ENCODE data around the gene BUB1B.

BUB1B gene

GRCh38 chr15:40233727-40234577 is 73.1 kb downstream of the BUB1B start:
- Histone ChIP-seq H3K9me2 (replicated peaks; ENCODE audit: control insufficient read depth, low read length) (no peaks in the 10 kb centered on the region), H3K4me3 (ENCODE audit: low read length) (no peak overlapping the region), H3K4me2 (ENCODE audit: low read length) (peak overlapping the region; percentile 55; the same call in 1 of the 2 replicates), H3K36me3 (ENCODE audit: control insufficient read depth, low read length) (peaks cover 23% of the 10 kb centered on the region), H3K27ac (ENCODE audit: low read depth, low read length) (no peak overlapping the region), H3K79me2 (ENCODE audit: control insufficient read depth, low read length) (no peaks in the 10 kb centered on the region), H3F3A (ENCODE audit: control insufficient read depth, insufficient read depth) (peaks cover 32% of the 10 kb centered on the region), H3K9me3 (ENCODE audit: control insufficient read depth, insufficient read depth, low read length) (no peaks in the 10 kb centered on the region), H3K4me1 (ENCODE audit: control insufficient read depth, low read length) (peaks cover 36% of the 10 kb centered on the region), H4K20me1 (ENCODE audit: control insufficient read depth, insufficient read depth, low read depth, low read length) (no peaks in the 10 kb centered on the region), H3K27me3 (ENCODE audit: control insufficient read depth, low read length) (no peaks in the 10 kb centered on the region)
- TF ChIP-seq CTCF (IDR thresholded peaks at IDR 0.05; ENCODE audit: low read depth, low read length, poor library complexity, severe bottlenecking) (no peak), EZH2phosphoT487 (IDR thresholded peaks at IDR 0.05; ENCODE audit: borderline replicate concordance, low read length) (no peak)

GRCh38 chr15:40234783-40235182 is 73.9 kb downstream of the BUB1B start:
- H3K4me3 ChIP-seq (ENCODE audit: low read length), result peak overlapping the region; percentile 29; the same call in 1 of the 2 replicates
- no peaks in the 10 kb centered on the region for H3K9me2 ChIP-seq (replicated peaks; ENCODE audit: control insufficient read depth, low read length)
- no peaks in the 10 kb centered on the region for H4K20me1 ChIP-seq (ENCODE audit: control insufficient read depth, insufficient read depth, low read depth, low read length)
- H3K4me1 ChIP-seq (ENCODE audit: control insufficient read depth, low read length), result peaks cover 44% of the 10 kb centered on the region
- H3F3A ChIP-seq (ENCODE audit: control insufficient read depth, insufficient read depth), result peaks cover 24% of the 10 kb centered on the region
- H3K9me3 ChIP-seq (ENCODE audit: control insufficient read depth, insufficient read depth, low read length), result no peaks in the 10 kb centered on the region
- no peaks in the 10 kb centered on the region for H3K79me2 ChIP-seq (ENCODE audit: control insufficient read depth, low read length)
- peak overlapping the region; percentile 55 for H3K4me2 ChIP-seq (ENCODE audit: low read length)
- H3K27ac ChIP-seq (ENCODE audit: low read depth, low read length), result peak overlapping the region; percentile 35
- no peak for TF ChIP-seq EZH2phosphoT487 (IDR thresholded peaks at IDR 0.05; ENCODE audit: borderline replicate concordance, low read length)
- H3K27me3 ChIP-seq (ENCODE audit: control insufficient read depth, low read length), result peaks cover 7% of the 10 kb centered on the region
- peaks cover 14% of the 10 kb centered on the region for H3K36me3 ChIP-seq (ENCODE audit: control insufficient read depth, low read length)

- H3K9me2 ChIP-seq (replicated peaks; ENCODE audit: control insufficient read depth, low read length), result no peaks in the 10 kb centered on the region
- peaks cover 24% of the 10 kb centered on the region for H3F3A ChIP-seq (ENCODE audit: control insufficient read depth, insufficient read depth)
- H3K79me2 ChIP-seq (ENCODE audit: control insufficient read depth, low read length), result no peaks in the 10 kb centered on the region
- TF ChIP-seq EZH2phosphoT487 (IDR thresholded peaks at IDR 0.05; ENCODE audit: borderline replicate concordance, low read length), result no peak
- TF ChIP-seq CTCF (IDR thresholded peaks at IDR 0.05; ENCODE audit: low read depth, low read length, poor library complexity, severe bottlenecking), result no peak
- peak overlapping the region; percentile 55 for H3K4me2 ChIP-seq (ENCODE audit: low read length)
- H3K9me3 ChIP-seq (ENCODE audit: control insufficient read depth, insufficient read depth, low read length), result no peaks in the 10 kb centered on the region
- peaks cover 11% of the 10 kb centered on the region for H3K36me3 ChIP-seq (ENCODE audit: control insufficient read depth, low read length)
- H3K27me3 ChIP-seq (ENCODE audit: control insufficient read depth, low read length), result peaks cover 7% of the 10 kb centered on the region
- H4K20me1 ChIP-seq (ENCODE audit: control insufficient read depth, insufficient read depth, low read depth, low read length), result no peaks in the 10 kb centered on the region
- peak overlapping the region; percentile 29; the same call in 1 of the 2 replicates for H3K4me3 ChIP-seq (ENCODE audit: low read length)
- H3K4me1 ChIP-seq (ENCODE audit: control insufficient read depth, low read length), result peaks cover 44% of the 10 kb centered on the region
- peak overlapping the region; percentile 35 for H3K27ac ChIP-seq (ENCODE audit: low read depth, low read length)
These were observed 74.5 kb downstream of the BUB1B start for GRCh38 chr15:40235201-40235885.

Measured in DOHH2 (cell line).